ENCODE results near the gene TPRX2. TPM values are rescaled to one million over a fixed set of nuclear protein-coding genes. Genes with fewer than 3 reads are reported as not detected.

Gene TPRX2
- total and polyA plus RNA-seq, 2 of the 13 experiments (the other 11 are each of a cell fraction or from before 2014, with no cell fraction given), result not detected

DNA sequence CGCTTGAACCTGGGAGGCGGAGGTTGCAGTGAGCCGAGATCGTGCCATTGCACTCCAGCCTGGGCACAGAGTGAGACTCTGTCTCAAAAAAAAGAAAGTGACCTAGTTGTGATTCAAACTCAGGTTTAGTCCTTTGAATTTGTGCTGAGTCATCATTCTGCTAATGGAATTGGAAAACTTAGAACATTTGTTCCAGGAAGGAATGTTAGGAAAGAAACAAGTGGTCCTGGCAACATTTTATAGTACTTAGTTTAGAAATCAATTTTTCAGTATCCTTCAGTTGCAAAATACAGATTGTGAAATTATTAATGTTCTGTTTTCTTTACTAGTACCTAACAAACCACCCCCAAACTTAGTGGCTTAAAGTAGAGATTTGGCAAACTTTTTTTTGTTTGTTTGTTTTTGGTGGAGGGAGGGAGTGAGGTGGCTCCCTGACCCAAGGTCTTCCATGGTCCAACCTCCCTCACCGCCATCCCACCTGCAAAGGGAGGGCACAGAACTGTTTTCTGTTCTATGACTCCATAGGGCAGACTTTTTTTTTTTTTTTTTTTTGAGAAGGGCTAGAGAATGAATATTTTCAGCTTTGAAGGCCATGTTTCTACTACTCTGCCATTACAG is 36.2 kb downstream of the TPRX2 start (continued):
- TF ChIP-seq, protein P1, sequence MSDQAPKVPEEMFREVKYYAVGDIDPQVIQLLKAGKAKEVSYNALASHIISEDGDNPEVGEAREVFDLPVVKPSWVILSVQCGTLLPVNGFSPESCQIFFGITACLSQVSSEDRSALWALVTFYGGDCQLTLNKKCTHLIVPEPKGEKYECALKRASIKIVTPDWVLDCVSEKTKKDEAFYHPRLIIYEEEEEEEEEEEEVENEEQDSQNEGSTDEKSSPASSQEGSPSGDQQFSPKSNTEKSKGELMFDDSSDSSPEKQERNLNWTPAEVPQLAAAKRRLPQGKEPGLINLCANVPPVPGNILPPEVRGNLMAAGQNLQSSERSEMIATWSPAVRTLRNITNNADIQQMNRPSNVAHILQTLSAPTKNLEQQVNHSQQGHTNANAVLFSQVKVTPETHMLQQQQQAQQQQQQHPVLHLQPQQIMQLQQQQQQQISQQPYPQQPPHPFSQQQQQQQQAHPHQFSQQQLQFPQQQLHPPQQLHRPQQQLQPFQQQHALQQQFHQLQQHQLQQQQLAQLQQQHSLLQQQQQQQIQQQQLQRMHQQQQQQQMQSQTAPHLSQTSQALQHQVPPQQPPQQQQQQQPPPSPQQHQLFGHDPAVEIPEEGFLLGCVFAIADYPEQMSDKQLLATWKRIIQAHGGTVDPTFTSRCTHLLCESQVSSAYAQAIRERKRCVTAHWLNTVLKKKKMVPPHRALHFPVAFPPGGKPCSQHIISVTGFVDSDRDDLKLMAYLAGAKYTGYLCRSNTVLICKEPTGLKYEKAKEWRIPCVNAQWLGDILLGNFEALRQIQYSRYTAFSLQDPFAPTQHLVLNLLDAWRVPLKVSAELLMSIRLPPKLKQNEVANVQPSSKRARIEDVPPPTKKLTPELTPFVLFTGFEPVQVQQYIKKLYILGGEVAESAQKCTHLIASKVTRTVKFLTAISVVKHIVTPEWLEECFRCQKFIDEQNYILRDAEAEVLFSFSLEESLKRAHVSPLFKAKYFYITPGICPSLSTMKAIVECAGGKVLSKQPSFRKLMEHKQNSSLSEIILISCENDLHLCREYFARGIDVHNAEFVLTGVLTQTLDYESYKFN (CRISPR knock-in tag; conservative IDR thresholded peaks at IDR 0.05), result peak; percentile 53
- TF ChIP-seq MAFF (IDR thresholded peaks at IDR 0.05; ENCODE audit: low read depth, low read length) (peak; percentile 100), ZNF362 (CRISPR knock-in tag; IDR thresholded peaks at IDR 0.05; ENCODE audit: borderline replicate concordance) (peak; percentile 61; the same call in 1 of the 2 replicates), PHF21A (CRISPR knock-in tag; IDR thresholded peaks at IDR 0.05) (no peak), RFX5 (IDR thresholded peaks at IDR 0.05; ENCODE audit: low read depth, low read length) (no peak), FOXP1 (IDR thresholded peaks at IDR 0.05) (no peak), FOXP1 (CRISPR knock-in tag; IDR thresholded peaks at IDR 0.05) (0 out of 2 replicates have a peak, but pooled peaks have one; percentile 18), MAFK (conservative IDR thresholded peaks at IDR 0.05 in 1 of 2, IDR thresholded peaks at IDR 0.05 in 1 of 2; ENCODE audit: low read length in 2 of 2) (peak; percentile 99 to 100), TOPORS (CRISPR knock-in tag; IDR thresholded peaks at IDR 0.05) (no peak), MYC (CRISPR knock-in tag; IDR thresholded peaks at IDR 0.05; ENCODE audit: borderline replicate concordance) (no peak), AHDC1 (CRISPR knock-in tag; IDR thresholded peaks at IDR 0.05; ENCODE audit: borderline replicate concordance) (no peak), WIZ (CRISPR knock-in tag; IDR thresholded peaks at IDR 0.05) (no peak), ZNF414 (CRISPR knock-in tag; IDR thresholded peaks at IDR 0.05) (0 out of 2 replicates have a peak, but pooled peaks have one; percentile 30)
- TF ChIP-seq, protein P2, sequence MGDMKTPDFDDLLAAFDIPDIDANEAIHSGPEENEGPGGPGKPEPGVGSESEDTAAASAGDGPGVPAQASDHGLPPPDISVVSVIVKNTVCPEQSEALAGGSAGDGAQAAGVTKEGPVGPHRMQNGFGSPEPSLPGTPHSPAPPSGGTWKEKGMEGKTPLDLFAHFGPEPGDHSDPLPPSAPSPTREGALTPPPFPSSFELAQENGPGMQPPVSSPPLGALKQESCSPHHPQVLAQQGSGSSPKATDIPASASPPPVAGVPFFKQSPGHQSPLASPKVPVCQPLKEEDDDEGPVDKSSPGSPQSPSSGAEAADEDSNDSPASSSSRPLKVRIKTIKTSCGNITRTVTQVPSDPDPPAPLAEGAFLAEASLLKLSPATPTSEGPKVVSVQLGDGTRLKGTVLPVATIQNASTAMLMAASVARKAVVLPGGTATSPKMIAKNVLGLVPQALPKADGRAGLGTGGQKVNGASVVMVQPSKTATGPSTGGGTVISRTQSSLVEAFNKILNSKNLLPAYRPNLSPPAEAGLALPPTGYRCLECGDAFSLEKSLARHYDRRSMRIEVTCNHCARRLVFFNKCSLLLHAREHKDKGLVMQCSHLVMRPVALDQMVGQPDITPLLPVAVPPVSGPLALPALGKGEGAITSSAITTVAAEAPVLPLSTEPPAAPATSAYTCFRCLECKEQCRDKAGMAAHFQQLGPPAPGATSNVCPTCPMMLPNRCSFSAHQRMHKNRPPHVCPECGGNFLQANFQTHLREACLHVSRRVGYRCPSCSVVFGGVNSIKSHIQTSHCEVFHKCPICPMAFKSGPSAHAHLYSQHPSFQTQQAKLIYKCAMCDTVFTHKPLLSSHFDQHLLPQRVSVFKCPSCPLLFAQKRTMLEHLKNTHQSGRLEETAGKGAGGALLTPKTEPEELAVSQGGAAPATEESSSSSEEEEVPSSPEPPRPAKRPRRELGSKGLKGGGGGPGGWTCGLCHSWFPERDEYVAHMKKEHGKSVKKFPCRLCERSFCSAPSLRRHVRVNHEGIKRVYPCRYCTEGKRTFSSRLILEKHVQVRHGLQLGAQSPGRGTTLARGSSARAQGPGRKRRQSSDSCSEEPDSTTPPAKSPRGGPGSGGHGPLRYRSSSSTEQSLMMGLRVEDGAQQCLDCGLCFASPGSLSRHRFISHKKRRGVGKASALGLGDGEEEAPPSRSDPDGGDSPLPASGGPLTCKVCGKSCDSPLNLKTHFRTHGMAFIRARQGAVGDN (CRISPR knock-in tag; IDR thresholded peaks at IDR 0.05), result 0 out of 2 replicates have a peak, but pooled peaks have one; percentile 30
